HG03066 (cell line): Measurements from ENCODE around the gene COL20A1.

Source experiments
- ATAC-seq: cut with Tn5 transposase; IDR thresholded peaks from one replicate; pipeline ENCODE4 v1.9.1; 2021; ENCODE audit warnings: low read depth; ENCODE audit not compliant: unreplicated experiment

Gene COL20A1

GRCh38 chr20:63260521-63260920, 32.5 kb upstream of the COL20A1 start:
- ATAC-seq: no peak

- no peak for ATAC-seq
These were observed 31.8 kb upstream of the COL20A1 start for GRCh38 chr20:63261060-63261794.

DNA sequence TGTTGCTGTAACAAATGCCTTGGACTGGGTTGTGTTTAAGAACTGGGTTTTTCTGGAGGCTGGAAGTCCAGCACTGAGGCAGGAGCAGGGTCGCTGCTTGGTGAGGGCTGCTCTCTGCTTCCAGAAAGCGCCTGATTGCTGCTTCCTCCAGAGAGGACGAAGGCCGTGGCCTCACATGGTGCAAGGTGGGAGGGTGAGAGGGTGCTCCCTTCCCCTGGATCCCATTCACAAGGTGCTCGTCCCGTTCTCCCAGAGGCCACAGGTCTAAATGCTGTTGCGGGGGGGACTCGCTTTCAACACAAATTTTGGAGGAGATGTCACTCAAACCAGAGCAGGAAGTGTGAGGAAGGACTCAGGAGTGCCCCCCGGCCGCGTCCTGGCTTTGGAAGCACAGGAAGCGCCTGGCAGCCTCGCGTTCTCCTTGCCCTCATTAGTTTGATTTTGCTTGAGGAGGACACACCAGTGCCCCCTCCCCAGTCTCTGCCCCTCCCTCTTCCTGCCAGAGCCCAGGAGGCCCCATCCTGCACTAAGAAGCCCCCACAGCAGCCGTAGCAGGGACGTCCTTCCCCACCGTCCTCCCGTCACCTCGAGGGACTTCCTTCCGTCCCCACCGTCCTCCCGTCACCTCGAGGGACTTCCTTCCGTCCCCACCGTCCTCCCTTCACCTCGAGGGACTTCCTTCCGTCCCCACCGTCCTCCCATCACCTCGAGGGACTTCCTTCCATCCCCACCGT, 31.0 kb upstream of the COL20A1 start:
- ATAC-seq: no peak

- no peak for ATAC-seq
These were observed 30.1 kb upstream of the COL20A1 start for GRCh38 chr20:63262836-63263235.

- no peak for ATAC-seq
These were observed 29.0 kb upstream of the COL20A1 start for GRCh38 chr20:63264000-63264399.

DNA sequence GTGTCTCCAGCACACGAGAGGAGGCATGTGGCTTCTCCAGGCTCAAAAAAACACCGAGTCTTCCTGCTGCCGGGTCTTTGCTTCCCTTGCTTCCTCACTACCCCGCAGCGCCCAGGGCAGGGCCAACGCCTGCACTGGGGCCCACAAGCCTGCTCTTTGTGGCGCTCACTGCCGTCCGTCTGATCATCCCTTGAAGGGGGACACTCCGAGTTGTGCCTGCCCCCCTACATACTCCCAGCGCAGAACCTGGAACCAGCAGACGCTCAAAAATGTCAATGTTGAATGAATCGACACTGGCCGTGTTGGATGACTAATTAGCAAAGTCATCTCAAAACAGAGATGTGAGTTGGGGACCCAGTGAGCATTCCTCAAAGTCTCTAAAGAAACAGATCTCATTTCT, 28.5 kb upstream of the COL20A1 start:
- no peak for ATAC-seq

- ATAC-seq: no peak
These were observed 27.0 kb upstream of the COL20A1 start for GRCh38 chr20:63265891-63266515.

DNA sequence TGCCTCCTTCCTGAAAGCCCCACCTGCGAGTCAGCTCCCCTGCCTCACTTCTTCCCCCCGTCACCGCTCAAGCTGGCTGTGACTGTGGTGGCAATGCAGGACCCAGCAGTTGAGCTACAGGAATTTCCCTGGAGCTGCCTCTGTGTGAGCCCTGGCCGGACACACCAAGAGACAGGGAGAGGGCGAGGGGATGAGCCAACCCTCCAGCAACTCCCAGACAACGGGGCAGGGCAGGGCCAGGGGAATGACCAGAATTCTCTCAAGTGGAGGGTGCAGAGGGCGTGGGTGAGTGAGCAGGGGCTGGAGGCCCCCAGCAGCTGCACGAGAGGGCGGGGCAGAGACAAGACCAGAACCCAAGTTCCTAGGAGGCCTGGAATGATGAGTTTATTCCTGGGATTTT, 25.3 kb upstream of the COL20A1 start:
- no peak for ATAC-seq

GRCh38 chr20:63268256-63268655, 24.7 kb upstream of the COL20A1 start:
- no peak for ATAC-seq

DNA sequence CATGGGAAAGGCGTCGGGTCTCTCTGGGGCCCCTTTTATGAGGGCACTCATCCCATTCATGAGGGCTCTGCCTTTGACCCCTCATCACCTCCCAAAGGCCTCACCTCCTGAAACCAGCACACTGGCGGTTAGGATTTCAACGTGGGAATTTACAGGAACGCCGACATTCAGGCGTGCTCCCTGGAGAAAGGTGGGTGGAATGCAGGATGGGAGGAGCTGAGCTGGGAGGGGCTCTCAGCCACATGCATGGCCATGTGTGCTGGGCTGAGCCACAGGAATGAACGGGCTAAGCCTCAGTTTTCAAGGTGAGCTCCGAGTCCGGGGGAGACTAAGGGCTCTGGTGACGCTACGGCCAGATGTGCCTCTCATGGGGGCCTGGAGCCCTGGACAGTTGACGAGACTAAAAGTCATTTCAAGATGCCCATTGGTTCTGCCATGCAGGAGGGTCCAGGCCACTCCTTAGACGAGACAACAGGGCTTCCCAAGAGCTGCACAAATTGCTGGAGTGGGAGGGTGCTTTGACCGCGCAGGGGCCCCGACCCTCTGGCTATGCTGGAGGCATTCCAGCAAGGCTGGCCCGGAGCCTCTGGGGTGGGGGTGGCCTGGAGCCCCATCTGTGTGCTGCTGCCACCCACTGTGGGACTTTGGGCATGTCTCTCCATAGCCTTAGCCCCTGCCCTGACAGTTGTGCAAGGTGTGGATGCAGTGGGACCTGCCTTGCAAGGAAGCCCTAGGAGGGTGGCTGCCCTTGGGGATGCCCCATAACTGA, 24.1 kb upstream of the COL20A1 start:
- no peak for ATAC-seq

DNA sequence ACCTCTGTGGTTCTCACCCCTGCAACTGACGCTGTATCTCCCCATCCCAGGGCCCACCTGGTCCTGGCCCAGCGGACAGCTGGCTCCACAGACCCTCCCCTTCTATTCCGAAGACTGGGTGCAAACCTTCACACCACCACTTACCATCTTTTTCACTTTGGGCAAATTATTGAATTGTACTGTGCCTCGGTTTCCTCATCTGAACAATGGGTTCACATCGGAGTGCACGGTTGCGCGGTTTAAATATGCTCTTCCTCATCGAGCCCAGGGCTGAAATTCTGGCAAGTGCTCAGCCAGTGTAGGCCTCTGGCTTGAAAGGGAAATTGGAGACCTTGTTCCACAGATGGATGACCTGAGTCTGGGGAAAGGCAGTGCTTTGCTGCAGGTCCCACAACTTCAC, 23.3 kb upstream of the COL20A1 start:
- no peak for ATAC-seq

- ATAC-seq: no peak
These were observed 22.2 kb upstream of the COL20A1 start for GRCh38 chr20:63270606-63271325.

DNA sequence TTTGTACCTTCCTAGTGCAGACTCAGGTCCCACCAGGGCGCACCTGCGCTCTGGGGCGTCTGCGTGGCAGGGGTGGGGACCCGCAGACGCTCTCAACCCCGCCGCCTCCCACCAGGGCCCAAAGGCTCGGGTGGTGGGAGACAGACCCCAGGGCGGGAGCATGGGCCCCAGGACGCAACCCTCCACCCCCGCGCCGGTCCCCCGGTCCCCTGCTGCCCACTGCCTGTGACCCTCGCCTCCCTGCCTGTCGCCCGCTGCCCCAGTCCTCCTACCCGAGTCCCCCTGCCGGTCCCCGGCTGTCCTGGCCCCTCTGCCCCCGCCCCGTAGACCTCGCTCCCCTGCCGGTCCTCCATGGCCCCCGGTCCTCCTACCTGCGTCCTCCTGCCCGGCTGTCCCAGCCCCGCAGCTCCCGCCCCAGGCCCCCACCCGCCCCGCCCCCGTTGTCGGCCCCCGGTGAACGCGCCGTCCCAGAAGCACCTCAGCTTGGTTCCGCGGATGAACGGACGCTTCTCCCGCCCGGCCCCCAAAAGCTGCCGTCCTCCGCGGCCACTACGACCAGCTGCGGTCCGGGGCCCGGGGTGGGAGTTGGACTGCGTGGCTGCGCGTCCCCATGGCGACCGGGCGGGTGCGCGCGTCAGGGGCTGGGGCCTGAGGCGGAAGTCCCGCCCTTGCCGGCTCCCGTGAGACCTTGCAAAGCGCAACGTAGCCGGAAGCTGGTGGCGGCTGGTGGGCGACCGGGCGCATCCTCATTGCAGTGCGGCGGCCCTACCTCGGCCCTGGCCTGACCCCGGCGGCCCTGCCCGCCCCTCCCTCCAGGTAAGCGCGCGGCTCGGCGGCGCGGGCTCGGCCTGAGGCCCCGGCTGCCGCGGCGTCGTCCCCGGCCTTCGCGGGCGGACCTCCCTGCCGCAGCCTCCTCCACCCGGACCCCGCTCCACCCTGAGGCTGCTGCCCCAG, 20.6 kb upstream of the COL20A1 start, which contains the start of gene ARFGAP1:
TSS of gene ARFGAP1 (plus strand) at position 709 of the 954 bp plus-strand sequence. CDS start 2,768 bp downstream, outside the sequence.
- peak; percentile 92 for ATAC-seq

DNA sequence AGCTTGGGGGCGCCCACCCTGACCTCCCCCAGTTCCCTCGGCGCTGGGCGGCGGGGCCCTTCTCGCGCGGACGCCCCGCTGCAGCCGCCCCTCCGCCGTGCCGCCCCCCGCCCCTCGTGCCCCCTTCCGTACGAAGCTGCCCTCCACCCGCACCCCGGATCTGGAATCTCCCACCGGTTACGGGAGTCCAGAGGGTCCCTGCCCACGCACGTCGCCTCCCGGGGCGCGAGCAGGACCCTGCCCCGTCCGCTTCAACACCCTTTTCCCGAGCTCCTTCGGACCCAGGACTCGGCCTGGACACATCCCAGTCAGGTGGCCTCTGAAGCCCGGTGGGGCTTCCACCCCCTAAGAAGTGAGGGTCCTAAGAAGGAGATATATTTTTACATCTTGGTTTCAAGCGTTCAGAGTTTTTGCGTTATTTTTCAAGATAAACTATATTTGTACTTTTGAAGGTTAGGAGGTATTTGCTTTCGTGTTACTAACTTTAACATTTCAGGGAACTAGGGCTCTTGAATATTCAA, 19.9 kb upstream of the COL20A1 start:
- ATAC-seq: no peak

GRCh38 chr20:63273635-63274380, 19.2 kb upstream of the COL20A1 start:
- ATAC-seq: no peak

GRCh38 chr20:63274381-63275228, 18.4 kb upstream of the COL20A1 start:
- ATAC-seq: no peak

DNA sequence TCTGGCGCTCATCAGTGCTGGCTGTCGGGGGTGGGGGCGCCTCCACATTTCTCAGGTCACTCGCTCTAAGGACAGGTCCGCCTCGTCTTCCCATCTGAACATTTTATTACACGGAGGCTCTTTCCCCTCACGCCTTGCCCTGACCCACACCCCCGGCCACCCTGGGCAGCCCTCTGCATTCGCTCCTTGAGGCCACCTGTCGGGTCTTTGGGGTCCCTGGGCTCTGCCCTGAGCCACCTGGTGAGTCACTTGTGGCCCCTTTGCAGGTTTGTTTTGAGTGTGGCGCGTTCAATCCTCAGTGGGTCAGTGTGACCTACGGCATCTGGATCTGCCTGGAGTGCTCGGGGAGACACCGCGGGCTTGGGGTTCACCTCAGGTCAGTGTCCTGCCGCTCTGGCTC, 17.2 kb upstream of the COL20A1 start:
- no peak for ATAC-seq
